ENCODE data around the gene TRIM44.

Gene TRIM44, protein sequence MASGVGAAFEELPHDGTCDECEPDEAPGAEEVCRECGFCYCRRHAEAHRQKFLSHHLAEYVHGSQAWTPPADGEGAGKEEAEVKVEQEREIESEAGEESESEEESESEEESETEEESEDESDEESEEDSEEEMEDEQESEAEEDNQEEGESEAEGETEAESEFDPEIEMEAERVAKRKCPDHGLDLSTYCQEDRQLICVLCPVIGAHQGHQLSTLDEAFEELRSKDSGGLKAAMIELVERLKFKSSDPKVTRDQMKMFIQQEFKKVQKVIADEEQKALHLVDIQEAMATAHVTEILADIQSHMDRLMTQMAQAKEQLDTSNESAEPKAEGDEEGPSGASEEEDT

DNA sequence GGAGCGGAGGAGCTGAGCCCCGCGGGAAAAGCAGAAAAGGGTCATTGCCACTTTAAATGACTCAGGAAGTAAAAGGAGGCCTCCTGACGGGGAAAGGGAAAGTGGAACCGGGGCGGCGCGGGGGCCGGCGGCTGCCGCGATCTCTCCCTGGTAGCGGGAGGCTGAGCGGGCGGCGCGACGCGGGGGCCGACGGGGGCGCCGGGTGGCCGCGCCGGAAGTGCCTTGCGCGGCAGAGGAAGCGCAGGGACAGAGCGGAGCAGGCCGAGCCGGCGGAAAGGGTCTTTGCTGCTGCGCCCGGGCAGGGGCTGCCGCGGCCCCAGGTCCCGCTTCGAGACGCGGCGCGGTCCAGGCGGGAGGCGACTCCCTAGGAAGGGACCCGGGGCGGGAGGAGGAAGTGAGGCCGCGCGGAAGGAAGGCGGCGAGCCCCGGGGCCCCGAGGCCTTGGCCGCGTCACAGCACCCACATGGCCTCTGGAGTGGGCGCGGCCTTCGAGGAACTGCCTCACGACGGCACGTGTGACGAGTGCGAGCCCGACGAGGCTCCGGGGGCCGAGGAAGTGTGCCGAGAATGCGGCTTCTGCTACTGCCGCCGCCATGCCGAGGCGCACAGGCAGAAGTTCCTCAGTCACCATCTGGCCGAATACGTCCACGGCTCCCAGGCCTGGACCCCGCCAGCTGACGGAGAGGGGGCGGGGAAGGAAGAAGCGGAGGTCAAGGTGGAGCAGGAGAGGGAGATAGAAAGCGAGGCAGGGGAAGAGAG, at the start of gene TRIM44:
TRIM44 (plus strand) TSS at position 127 of the 759 bp plus-strand sequence; CDS start at position 464, 337 bp downstream.
- peak; percentile 86 for DNase-seq
- in situ Hi-C loops (cut with HindIII; ENCODE audit: low pct_ligation_motif_present, low pct_unique_long_range_greater_than_20kb, low sequenced_read_pairs): no loop called here

DNA sequence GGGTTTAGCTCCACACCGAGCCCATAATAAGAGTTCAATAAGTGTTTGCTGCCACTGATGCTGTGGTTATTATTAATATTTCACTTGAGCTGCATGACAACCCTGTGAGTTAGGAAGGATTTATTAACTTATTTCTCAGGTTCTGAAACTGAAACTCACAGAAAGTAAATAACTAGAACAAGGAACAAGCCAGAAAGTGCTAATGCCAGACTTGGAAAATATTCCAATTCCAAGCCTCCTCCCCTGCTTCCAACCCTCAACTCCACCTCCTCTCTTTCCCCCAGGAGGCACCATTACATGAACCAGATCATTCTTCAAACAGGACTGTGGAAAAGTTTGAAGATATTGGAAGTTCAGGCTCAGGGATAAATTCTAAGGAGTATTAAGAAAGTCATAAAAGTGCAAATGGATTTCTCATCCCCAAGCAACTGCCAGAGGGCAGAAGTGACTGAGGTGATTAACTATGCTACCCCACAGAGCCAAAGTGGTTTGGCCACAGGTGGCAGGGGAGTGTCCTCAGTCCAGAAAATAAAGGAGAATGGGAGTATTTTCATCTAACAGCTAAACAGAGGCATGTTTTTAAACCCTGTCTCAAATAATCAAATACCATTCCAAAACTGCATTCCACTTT, 47.5 kb upstream of the TRIM44 start:
- in situ Hi-C loops (cut with HindIII; ENCODE audit: low pct_ligation_motif_present, low pct_unique_long_range_greater_than_20kb, low sequenced_read_pairs): no loop called here
- DNase-seq: no peak

DNA sequence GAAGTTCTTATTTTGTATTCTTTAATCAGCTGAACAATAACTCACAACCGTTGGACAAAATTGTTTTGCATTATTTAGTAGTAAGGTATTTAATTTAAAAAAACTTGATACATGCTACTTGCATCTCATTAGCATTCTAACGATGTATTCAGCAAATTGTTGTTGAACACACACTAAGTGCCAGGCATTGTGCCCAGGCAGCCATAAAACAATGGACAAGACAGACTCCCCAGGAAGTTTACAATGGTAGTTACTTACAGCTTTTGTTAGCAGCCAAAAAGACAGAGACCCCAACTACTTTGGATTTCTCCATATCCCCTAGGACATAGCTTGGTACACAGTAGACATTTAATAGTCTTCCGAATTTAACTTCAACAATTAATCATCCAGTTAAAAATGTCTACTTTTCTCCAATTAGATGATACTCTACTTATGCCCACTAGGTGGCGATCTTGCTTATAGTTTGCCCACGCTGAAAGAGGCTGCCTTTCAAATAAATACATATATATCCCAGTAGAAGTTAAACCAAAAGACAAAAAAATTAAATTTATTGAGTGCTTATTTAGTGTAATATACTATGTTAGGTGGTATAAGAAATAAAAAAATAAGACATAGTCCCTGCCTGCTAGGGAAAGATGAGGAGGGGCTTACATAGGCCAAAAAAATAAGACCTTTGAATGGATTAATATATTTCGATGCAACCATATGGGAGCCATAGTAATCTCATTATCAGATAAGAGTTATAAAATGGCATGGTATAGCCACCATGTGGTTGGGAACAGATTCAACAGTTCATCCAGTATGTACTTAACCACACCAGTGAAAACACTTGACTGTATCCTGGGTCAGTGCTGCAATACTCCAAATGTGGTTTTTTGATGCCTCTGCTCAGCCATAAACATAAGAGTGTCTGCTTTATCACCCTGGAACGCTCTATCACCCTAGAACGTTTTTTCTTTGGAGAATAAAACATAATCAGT, 46.4 kb upstream of the TRIM44 start:
- in situ Hi-C loops (cut with HindIII; ENCODE audit: low pct_ligation_motif_present, low pct_unique_long_range_greater_than_20kb, low sequenced_read_pairs): no loop called here
- DNase-seq: peak; percentile 52

DNA sequence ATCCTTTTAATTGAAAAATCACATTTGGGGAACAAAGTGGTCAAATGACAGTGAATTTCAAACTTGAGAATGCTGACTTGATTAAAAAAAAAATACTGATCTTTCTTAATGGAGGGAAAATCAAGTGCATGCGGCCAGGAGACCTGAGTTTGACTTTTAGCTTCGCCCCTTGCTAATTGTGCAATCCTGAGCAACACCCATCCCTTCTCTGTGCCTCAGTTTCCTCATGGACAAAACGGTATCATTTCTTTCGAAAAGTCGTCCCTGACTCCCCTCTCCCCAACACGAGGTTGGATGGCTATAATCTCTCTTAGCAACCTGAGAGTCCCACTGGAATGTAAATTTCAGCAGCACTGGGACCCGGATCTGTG, 45.3 kb upstream of the TRIM44 start:
- in situ Hi-C loops (cut with HindIII; ENCODE audit: low pct_ligation_motif_present, low pct_unique_long_range_greater_than_20kb, low sequenced_read_pairs): no loop called here
- no peak for DNase-seq

DNA sequence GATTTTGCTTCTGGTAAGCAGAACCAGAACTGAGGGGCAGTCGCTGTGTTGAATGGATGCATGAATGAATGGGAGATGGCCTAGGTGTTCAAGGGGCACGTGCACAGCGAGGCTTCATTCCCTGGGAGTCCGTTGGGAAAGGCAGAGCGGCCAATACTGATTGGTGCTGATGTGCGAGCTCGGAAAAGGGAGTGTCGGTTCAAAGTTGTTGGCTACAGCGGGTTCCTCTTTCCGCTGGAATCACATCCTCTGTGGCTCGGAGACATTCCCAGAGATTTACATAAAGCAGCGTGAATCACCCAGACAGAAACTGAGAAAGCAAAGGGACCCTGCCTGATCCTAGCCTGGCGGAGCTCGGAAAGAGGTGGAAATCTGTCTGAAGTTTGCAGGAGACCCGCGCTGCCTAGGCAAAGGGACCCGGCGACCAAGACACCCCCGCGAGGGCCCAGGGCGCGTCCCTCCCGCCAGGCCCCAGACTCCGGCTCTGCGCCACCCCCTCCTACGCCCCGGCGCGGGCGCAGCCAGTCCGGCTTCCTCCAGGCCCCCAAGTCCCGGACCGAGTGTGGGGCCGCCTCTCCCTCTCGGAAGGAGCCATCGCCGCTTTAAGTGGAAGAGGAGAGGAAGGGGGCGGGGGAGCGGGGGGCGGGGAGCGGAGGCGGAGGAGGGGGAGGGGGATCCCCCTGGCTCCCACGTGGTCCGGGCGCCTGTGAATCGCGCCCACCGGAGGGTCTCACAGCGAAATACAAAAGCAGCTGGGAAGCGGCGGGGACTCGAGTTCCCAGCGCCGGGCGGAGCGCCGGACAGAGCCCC, 44.7 kb upstream of the TRIM44 start, which contains the start of gene FJX1:
FJX1 (plus strand) TSS at position 774 of the 810 bp plus-strand sequence. CDS start 177 bp downstream, outside the sequence.
- peak; percentile 86 for DNase-seq
- in situ Hi-C loops (cut with HindIII; ENCODE audit: low pct_ligation_motif_present, low pct_unique_long_range_greater_than_20kb, low sequenced_read_pairs): no loop called here

DNA sequence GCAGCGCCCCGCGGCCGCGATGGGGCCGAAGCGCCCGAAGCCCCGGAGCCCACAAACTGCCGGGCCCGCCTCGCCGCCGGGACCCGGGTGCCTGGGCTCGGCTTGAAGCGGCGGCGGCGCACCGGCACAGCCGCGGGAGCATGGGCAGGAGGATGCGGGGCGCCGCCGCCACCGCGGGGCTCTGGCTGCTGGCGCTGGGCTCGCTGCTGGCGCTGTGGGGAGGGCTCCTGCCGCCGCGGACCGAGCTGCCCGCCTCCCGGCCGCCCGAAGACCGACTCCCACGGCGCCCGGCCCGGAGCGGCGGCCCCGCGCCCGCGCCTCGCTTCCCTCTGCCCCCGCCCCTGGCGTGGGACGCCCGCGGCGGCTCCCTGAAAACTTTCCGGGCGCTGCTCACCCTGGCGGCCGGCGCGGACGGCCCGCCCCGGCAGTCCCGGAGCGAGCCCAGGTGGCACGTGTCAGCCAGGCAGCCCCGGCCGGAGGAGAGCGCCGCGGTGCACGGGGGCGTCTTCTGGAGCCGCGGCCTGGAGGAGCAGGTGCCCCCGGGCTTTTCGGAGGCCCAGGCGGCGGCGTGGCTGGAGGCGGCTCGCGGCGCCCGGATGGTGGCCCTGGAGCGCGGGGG, 44.0 kb upstream of the TRIM44 start:
- in situ Hi-C loops (cut with HindIII; ENCODE audit: low pct_ligation_motif_present, low pct_unique_long_range_greater_than_20kb, low sequenced_read_pairs): no loop called here
- no peak for DNase-seq

DNA sequence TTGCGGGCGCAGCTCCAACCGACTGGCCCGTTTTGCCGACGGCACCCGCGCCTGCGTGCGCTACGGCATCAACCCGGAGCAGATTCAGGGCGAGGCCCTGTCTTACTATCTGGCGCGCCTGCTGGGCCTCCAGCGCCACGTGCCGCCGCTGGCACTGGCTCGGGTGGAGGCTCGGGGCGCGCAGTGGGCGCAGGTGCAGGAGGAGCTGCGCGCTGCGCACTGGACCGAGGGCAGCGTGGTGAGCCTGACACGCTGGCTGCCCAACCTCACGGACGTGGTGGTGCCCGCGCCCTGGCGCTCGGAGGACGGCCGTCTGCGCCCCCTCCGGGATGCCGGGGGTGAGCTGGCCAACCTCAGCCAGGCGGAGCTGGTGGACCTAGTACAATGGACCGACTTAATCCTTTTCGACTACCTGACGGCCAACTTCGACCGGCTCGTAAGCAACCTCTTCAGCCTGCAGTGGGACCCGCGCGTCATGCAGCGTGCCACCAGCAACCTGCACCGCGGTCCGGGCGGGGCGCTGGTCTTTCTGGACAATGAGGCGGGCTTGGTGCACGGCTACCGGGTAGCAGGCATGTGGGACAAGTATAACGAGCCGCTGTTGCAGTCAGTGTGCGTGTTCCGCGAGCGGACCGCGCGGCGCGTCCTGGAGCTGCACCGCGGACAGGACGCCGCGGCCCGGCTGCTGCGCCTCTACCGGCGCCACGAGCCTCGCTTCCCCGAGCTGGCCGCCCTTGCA, 43.3 kb upstream of the TRIM44 start:
- peak; percentile 56 for DNase-seq
- in situ Hi-C loops (cut with HindIII; ENCODE audit: low pct_ligation_motif_present, low pct_unique_long_range_greater_than_20kb, low sequenced_read_pairs): no loop called here

DNA sequence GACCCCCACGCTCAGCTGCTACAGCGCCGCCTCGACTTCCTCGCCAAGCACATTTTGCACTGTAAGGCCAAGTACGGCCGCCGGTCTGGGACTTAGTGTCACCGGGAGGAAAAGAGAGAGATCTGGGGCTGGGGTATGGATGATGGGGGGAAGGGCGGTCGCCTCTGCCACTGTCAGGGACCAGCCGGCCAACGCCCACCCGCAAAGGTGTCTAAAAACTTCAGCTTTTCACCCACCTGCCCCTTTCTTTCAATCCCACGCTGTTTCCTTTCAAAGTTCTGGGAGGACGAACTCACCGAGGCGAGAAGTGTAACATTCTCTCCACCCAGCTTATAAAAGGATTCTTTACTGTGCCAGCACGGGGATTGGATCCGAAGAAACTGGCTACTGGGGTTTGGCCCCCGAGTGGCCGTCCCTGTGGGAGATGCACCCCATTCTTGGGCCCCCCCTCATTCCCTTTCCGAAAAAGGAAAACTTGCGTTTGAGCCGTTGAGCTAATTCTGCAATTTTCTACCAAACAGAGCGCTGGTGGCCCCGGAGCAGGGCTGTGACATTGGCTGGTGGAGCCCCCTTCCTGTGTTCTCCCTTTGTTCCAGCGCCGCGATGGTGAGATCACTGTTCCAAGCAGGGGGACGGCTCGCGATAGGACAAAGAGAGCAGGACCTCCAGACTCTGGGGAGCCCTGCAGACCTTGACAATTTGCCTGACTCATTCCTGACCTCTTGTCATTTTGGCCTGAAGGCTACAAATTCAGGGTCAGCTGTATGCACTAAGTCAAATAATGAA, 42.5 kb upstream of the TRIM44 start:
- peak; percentile 76 for DNase-seq
- in situ Hi-C loops (cut with HindIII; ENCODE audit: low pct_ligation_motif_present, low pct_unique_long_range_greater_than_20kb, low sequenced_read_pairs): no loop called here

DNA sequence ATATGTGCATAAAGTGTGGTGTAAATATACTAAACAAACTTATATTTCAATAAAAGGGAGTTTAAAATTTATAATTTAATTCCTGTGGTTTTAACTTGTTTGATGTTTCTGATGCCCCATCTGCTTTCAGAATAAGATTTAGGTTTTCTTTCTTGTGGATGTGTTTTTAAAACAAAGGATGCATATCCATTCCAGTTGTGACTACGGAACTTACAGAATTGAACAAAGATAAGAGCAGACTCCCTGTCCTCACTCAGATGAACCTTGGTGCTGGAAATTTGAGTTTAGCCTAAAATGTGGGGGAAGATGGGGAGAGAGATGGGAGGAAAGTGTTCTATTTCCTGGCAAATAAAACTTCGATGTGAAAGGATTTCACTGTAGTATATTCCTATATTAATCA, 41.8 kb upstream of the TRIM44 start:
- DNase-seq: no peak
- in situ Hi-C loops (cut with HindIII; ENCODE audit: low pct_ligation_motif_present, low pct_unique_long_range_greater_than_20kb, low sequenced_read_pairs): no loop called here

DNA sequence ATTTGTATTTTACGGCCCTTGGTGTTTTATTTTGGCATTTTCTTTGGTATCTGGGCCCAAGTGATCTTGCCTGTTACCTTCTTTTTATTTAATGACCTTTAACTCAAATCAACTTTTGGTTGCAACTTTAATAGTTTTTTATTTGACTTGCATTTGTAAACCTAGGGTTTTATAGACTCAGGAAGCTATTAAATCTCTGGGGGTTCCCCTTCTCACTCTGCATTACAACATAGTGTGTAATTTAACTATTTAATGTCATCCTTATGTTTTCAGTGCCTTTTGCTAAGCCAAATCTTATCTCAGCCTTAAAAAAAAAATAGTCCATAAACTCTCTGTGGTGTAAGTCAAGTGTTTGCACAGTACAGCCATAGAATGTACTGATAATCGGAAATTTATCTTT, 41.0 kb upstream of the TRIM44 start:
- no peak for DNase-seq
- in situ Hi-C loops (cut with HindIII; ENCODE audit: low pct_ligation_motif_present, low pct_unique_long_range_greater_than_20kb, low sequenced_read_pairs): no loop called here

DNA sequence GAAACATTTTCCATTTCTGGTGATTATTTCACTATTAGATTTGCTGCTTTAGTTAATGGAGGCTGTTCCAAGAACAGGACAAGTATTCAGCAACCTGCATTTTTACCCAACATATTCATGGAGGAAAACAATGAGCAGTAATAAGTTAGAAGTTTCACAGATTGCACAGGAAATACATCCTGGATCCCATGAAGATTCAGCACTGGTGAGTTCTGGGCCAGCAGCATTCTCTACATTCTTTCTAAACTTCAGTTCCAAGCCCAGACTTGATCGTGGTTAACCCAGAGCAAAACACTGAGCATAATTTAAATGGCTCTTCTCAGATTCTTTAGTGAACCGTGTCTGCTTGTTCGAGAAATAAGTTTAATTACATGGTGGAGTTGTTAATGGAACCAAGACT, 40.5 kb upstream of the TRIM44 start:
- in situ Hi-C loops (cut with HindIII; ENCODE audit: low pct_ligation_motif_present, low pct_unique_long_range_greater_than_20kb, low sequenced_read_pairs): no loop called here
- DNase-seq: peak; percentile 79

DNA sequence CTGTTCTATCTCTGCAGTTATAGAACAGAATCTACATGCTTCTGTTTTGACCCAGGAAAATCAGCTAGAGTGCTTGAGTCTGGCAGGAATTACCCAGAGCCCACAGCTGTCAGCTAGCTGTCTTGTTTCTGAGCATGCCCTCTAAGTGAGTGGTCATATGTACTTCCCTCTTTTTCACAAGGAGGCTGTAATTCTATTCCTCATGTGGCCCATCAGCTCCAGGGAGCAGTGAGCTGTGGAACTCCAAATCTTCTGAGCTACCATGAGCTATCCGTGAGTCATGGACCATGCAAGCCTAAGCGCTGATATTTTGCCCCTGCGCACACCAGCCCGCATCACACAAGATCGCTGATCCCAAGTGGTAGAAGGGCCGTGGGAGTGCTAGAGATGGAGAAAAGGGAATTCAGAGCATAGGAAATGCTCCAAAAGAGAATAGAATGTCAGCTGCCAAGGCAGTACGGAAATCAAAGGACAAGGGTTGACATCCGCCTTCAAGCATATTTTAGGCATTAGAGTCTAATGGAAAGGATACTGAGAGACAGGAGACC, 38.9 kb upstream of the TRIM44 start:
- in situ Hi-C loops (cut with HindIII; ENCODE audit: low pct_ligation_motif_present, low pct_unique_long_range_greater_than_20kb, low sequenced_read_pairs): no loop called here
- DNase-seq: peak; percentile 91

DNA sequence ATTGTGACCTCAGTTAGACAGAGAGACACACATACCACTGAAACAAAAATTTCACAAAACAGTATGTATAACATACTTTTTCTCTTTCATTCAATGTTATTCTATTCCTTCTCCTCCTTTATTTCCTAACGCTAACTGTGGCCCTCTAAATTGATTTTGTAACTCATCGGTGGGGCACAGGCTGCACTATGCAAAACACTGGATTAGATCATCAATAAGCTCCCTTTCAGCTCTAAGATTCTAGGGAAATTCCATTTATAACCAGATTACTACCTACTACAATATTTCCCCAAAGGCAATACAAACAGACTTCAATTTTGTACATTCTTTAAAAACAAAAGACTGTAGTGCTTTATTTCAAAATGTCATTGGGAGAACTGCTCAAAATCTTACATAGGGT, 38.3 kb upstream of the TRIM44 start:
- no peak for DNase-seq
- in situ Hi-C loops (cut with HindIII; ENCODE audit: low pct_ligation_motif_present, low pct_unique_long_range_greater_than_20kb, low sequenced_read_pairs): no loop called here

DNA sequence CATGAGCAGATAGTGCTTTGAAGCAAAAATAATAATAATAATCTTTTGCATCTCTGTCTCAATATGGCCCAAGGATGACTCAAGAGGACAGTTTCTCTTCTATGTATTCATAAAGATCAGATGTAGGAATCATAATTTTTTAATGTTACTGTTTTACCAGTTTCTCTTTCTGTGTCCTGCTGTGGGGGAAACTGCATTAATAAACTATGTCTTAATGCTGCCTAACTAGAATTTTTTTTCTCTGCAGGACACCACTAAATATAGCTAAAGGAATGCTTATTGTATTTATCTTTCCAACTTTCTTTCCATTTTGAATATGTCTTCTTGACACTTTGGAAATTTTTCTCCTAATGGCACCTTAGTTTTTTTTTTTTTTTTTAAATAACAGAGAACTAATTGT, 37.8 kb upstream of the TRIM44 start:
- DNase-seq: no peak
- in situ Hi-C loops (cut with HindIII; ENCODE audit: low pct_ligation_motif_present, low pct_unique_long_range_greater_than_20kb, low sequenced_read_pairs): no loop called here

DNA sequence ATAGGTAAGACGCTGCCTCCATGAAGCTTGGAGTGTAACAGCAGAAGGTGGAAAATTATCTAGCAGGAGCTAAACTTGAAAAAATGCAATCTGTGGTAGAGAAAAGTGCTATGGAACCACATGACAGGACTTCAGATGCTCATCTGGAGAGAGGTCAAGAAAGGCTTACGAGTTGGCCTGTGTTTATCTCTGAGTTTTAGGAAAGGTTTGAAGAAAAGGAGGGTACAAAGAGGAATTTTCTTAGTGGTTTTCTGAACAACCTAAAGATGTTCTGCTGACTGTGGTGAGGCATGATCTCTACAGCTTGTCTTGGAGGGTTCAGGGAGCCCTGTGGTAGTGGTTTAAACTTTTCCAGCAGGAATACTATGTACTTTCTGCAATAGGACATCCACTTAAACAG, 36.1 kb upstream of the TRIM44 start:
- no peak for DNase-seq
- in situ Hi-C loops (cut with HindIII; ENCODE audit: low pct_ligation_motif_present, low pct_unique_long_range_greater_than_20kb, low sequenced_read_pairs): no loop called here

DNA sequence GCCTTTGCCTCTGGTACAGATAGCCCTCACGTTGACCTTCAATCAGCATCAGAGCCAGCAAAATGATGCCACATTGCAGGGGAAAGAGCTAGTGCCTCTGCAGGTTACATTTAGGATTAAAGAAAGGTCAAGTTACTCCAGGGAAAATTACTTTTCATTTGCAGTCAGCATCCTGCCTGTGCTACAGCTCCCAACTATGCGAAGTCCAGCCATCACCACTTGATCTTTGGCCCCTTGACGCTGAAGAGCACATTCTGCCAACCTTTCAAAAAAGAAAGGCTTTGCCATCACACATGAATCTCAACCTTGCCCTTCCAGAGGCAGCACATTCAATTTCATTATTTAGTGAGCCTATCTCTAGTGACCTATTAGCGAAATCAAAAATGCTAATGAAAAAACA, 33.1 kb upstream of the TRIM44 start:
- in situ Hi-C loops (cut with HindIII; ENCODE audit: low pct_ligation_motif_present, low pct_unique_long_range_greater_than_20kb, low sequenced_read_pairs): no loop called here
- peak; percentile 69 for DNase-seq

Measured in ACHN (cell line).